HepG2 (cell line): ENCODE data around the gene TNS1. TPM values are rescaled to one million over a fixed set of nuclear protein-coding genes. Genes with fewer than 3 reads are reported as not detected.

Source experiments
- BORCS8-MEF2B ChIP-seq: sonication (generic); formaldehyde crosslinking; IDR thresholded peaks from 2 replicates; pipeline ENCODE4 v1.8.0; 2022; ENCODE audit warnings: mild to moderate bottlenecking, missing genetic modification reagents
- FOXJ3 ChIP-seq: sonication (generic); formaldehyde crosslinking; IDR thresholded peaks from 2 replicates; pipeline ENCODE4 v1.4.0; 2020; ENCODE audit warnings: missing genetic modification reagents, mild to moderate bottlenecking, borderline replicate concordance
- GABPB1 ChIP-seq: IDR thresholded peaks from 2 replicates; pipeline ENCODE4 v1.6.1; 2016; ENCODE audit warnings: mild to moderate bottlenecking, missing genetic modification reagents, moderate library complexity, missing compliant biosample characterization
- MIXL1 ChIP-seq: IDR thresholded peaks from 2 replicates; pipeline ENCODE4 v1.6.1; 2016
- PITX1 ChIP-seq: sonication (generic); formaldehyde crosslinking; IDR thresholded peaks from 2 replicates; pipeline ENCODE4 v1.5.1; 2020; ENCODE audit warnings: mild to moderate bottlenecking, missing genetic modification reagents
- POLR2AphosphoS5 ChIP-seq: IDR thresholded peaks from 2 replicates; pipeline ENCODE4 v1.6.1; 2012; ENCODE audit warnings: low read depth, low read length
- SIN3A ChIP-seq: IDR thresholded peaks from 2 replicates; pipeline ENCODE4 v1.6.1; 2011; ENCODE audit warnings: low read depth, mild to moderate bottlenecking, control low read depth, low read length, borderline replicate concordance
- TBL1XR1 ChIP-seq: fragments of 150-350 bp; IDR thresholded peaks from 2 replicates; pipeline ENCODE4 v1.6.1; 2014; ENCODE audit warnings: borderline replicate concordance, low read length; ENCODE audit not compliant: partially characterized antibody
- YEATS4 ChIP-seq: sonication (generic); formaldehyde crosslinking; IDR thresholded peaks from 2 replicates; pipeline ENCODE4 v1.4.0; 2020; ENCODE audit warnings: missing genetic modification reagents, borderline replicate concordance
- ZBTB7A ChIP-seq: sonication (generic); formaldehyde crosslinking; IDR thresholded peaks from 2 replicates; pipeline ENCODE4 v1.8.0; 2022; ENCODE audit warnings: mild to moderate bottlenecking, missing genetic modification reagents
- ZFY ChIP-seq: sonication (generic); formaldehyde crosslinking; IDR thresholded peaks from 2 replicates; pipeline ENCODE4 v1.4.0; 2020; ENCODE audit warnings: missing genetic modification reagents
- ZNF431 ChIP-seq: sonication (generic); formaldehyde crosslinking; IDR thresholded peaks from 2 replicates; pipeline ENCODE4 v1.9.0; 2022; ENCODE audit warnings: missing genetic modification reagents, low read depth, mild to moderate bottlenecking, borderline replicate concordance
- ZNF569 ChIP-seq: sonication (generic); formaldehyde crosslinking; IDR thresholded peaks from 2 replicates; pipeline ENCODE4 v1.5.0; 2020; ENCODE audit warnings: mild to moderate bottlenecking, missing genetic modification reagents, moderate library complexity, borderline replicate concordance
- ZNF615 ChIP-seq: sonication (generic); formaldehyde crosslinking; IDR thresholded peaks from 2 replicates; pipeline ENCODE4 v1.5.0; 2020; ENCODE audit warnings: mild to moderate bottlenecking, missing genetic modification reagents, borderline replicate concordance
- ZNF652 ChIP-seq: IDR thresholded peaks from 2 replicates; pipeline ENCODE4 v1.6.1; 2016; ENCODE audit warnings: low read depth, borderline replicate concordance
- ZNF678 ChIP-seq: sonication (generic); formaldehyde crosslinking; IDR thresholded peaks from 2 replicates; pipeline ENCODE4 v1.4.0; 2020; ENCODE audit warnings: mild to moderate bottlenecking, missing genetic modification reagents
- ZNF724P ChIP-seq: sonication (generic); formaldehyde crosslinking; IDR thresholded peaks from 2 replicates; pipeline ENCODE4 v1.8.0; 2022; ENCODE audit warnings: missing genetic modification reagents, borderline replicate concordance
- ZSCAN9 ChIP-seq: IDR thresholded peaks from 2 replicates; pipeline ENCODE4 v1.6.1; 2016; ENCODE audit warnings: borderline replicate concordance
- polyA plus RNA-seq, 8 experiments: library from polyadenylated mRNA; depleted of rRNA in 3 of 8; stranded (reverse) in 7 of 8; unstranded in 1 of 8; fragments of >200 nt; fragmentation: Illumina TruSeq in 4 of 8; extraction: Trizol in 4 of 8; gene quantifications; 2 replicates each; pipeline versions ENCODE4 v1.2.1 to v1.2.3, GENCODE V29; 2011 to 2016; ENCODE audit warnings: low read depth in 4 of 8, missing spikeins in 1 of 8, mixed read lengths in 1 of 8; ENCODE audit not compliant: insufficient read depth in 1 of 8
- total RNA-seq, 5 experiments: library from RNA; depleted of rRNA; stranded (reverse); fragments of >200 nt; fragmentation: Illumina TruSeq; extraction: Trizol; gene quantifications; 2 replicates each; pipeline ENCODE4 v1.2.3, GENCODE V29; 2016; ENCODE audit warnings: low read depth in 1 of 5
- TF ChIP-seq, protein P1 (sequence below): sonication (generic); formaldehyde crosslinking; IDR thresholded peaks from 2 replicates; pipeline ENCODE4 v1.5.1; 2020; ENCODE audit warnings: mild to moderate bottlenecking, missing genetic modification reagents, moderate library complexity
- TF ChIP-seq, protein P2 (sequence below): sonication (generic); formaldehyde crosslinking; IDR thresholded peaks from 2 replicates; pipeline ENCODE4 v1.8.0; 2022; ENCODE audit warnings: missing genetic modification reagents, mild to moderate bottlenecking, moderate library complexity, borderline replicate concordance

TNS1 gene
- total and polyA plus RNA-seq, 2 of the 13 experiments (the other 11 are each of a cell fraction or from before 2014, with no cell fraction given), result 1.9 to 118 TPM

DNA sequence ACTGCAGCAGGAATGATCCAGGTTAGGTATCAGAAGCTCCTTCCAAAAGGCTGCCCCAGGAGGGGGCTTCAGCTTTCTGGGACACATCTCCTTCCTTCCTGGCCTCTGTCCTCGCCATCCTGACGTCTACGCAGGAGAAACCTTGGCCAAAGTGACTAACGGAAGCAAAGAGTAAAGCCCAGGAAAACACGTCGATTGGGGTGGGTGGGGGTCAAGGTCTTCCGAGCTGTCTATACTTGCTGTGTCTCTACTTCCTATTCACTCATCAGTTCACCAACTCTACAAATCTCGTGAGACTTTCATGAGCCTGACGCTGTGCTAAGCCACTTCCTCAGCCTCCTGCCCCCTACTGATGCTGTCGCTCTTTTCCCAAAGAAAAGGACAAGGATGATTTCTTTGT, 212.6 kb downstream of the TNS1 start (continued):
- TF ChIP-seq, protein P1, sequence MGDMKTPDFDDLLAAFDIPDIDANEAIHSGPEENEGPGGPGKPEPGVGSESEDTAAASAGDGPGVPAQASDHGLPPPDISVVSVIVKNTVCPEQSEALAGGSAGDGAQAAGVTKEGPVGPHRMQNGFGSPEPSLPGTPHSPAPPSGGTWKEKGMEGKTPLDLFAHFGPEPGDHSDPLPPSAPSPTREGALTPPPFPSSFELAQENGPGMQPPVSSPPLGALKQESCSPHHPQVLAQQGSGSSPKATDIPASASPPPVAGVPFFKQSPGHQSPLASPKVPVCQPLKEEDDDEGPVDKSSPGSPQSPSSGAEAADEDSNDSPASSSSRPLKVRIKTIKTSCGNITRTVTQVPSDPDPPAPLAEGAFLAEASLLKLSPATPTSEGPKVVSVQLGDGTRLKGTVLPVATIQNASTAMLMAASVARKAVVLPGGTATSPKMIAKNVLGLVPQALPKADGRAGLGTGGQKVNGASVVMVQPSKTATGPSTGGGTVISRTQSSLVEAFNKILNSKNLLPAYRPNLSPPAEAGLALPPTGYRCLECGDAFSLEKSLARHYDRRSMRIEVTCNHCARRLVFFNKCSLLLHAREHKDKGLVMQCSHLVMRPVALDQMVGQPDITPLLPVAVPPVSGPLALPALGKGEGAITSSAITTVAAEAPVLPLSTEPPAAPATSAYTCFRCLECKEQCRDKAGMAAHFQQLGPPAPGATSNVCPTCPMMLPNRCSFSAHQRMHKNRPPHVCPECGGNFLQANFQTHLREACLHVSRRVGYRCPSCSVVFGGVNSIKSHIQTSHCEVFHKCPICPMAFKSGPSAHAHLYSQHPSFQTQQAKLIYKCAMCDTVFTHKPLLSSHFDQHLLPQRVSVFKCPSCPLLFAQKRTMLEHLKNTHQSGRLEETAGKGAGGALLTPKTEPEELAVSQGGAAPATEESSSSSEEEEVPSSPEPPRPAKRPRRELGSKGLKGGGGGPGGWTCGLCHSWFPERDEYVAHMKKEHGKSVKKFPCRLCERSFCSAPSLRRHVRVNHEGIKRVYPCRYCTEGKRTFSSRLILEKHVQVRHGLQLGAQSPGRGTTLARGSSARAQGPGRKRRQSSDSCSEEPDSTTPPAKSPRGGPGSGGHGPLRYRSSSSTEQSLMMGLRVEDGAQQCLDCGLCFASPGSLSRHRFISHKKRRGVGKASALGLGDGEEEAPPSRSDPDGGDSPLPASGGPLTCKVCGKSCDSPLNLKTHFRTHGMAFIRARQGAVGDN (CRISPR knock-in tag), result peak; percentile 40; the same call in 1 of the 2 replicates
- TF ChIP-seq TBL1XR1 (peak; percentile 73), MIXL1 (CRISPR knock-in tag) (peak; percentile 82; the same call in 1 of the 2 replicates), ZNF615 (CRISPR knock-in tag) (no peak), ZBTB7A (peak; percentile 21; the same call in 1 of the 2 replicates), ZNF431 (CRISPR knock-in tag) (0 out of 2 replicates have a peak, but pooled peaks have one; percentile 56), ZFY (CRISPR knock-in tag) (0 out of 2 replicates have a peak, but pooled peaks have one; percentile 19), GABPB1 (CRISPR knock-in tag) (peak; percentile 70), SIN3A (peak; percentile 80), BORCS8-MEF2B (CRISPR knock-in tag) (0 out of 2 replicates have a peak, but pooled peaks have one; percentile 14), ZNF652 (CRISPR knock-in tag) (peak; percentile 47; the same call in 1 of the 2 replicates), YEATS4 (CRISPR knock-in tag) (peak; percentile 59; the same call in 1 of the 2 replicates), ZSCAN9 (peak; percentile 55; the same call in 1 of the 2 replicates), POLR2AphosphoS5 (0 out of 2 replicates have a peak, but pooled peaks have one; percentile 23), ZNF724P (CRISPR knock-in tag) (0 out of 2 replicates have a peak, but pooled peaks have one; percentile 53), FOXJ3 (CRISPR knock-in tag) (peak; percentile 43; the same call in 1 of the 2 replicates), ZNF678 (CRISPR knock-in tag) (no peak), ZNF569 (CRISPR knock-in tag) (no peak), PITX1 (CRISPR knock-in tag) (peak; percentile 66)
- TF ChIP-seq, protein P2, sequence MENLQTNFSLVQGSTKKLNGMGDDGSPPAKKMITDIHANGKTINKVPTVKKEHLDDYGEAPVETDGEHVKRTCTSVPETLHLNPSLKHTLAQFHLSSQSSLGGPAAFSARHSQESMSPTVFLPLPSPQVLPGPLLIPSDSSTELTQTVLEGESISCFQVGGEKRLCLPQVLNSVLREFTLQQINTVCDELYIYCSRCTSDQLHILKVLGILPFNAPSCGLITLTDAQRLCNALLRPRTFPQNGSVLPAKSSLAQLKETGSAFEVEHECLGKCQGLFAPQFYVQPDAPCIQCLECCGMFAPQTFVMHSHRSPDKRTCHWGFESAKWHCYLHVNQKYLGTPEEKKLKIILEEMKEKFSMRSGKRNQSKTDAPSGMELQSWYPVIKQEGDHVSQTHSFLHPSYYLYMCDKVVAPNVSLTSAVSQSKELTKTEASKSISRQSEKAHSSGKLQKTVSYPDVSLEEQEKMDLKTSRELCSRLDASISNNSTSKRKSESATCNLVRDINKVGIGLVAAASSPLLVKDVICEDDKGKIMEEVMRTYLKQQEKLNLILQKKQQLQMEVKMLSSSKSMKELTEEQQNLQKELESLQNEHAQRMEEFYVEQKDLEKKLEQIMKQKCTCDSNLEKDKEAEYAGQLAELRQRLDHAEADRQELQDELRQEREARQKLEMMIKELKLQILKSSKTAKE, result no peak
